NCI-H1930 (cell line): ENCODE data around the gene STAC.
"Not testable (repeated sequence)": the region's sequence is repeated elsewhere in the genome, so short reads cannot be mapped to it uniquely, and the experiment has no call there.

Experiments
- DNase-seq, 2 experiments: peaks; one replicate each; lab custom pipeline; 2025; lab: John Stamatoyannopoulos, UW

The STAC gene

DNA sequence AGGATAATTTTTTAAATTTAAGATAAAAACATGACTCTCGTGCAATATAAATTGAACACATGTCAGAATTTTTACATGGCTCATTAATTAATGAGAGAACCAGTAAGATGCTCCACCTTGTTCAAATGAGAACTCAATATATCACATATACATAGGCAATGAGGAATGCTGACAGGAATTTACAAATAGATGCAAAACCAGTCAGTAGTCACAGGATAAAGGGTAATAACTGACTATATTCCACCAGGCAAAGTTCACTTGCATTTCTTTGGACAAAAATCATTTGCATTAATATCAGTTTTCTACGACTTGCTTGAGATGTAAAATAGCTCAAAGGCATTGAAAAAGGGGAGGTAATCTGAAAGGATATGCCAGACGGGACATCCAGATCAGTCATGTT lies 139.4 kb downstream of the STAC start:
- no peak for DNase-seq

DNA sequence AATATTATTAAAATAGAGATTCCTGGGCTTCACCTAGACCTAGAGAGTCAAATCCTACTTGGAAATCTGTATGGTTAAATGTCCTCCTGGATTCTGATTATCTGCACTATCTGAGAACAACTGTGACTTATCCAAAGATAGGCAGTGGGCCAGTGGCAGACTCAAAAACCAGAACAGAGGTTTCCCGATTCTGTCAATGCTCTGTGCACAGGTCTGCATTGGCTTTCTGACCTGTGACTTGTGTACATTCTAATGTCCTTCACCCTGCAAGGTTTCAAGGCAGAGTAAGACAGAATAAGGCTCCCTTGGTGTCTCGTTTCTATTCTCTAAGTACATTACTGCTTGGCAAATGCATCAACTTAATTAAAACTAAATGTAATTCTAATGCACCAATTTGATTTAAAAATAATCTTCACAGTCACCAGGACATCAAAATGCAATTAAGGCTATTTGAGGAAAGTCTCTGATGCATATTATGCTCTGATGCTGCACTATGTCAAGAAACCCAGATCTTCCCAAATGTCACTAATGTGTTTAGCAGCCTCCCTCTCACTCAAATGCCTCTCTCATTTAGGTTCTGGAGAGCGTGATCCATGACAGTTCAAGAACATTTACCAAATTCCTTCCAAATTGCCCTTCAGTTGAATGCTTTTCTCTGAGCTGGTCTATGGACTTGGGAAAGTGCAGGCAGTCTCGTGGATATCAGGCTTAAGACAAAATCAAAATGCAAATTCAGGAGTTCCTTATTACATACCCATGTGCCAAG lies 140.1 kb downstream of the STAC start:
- DNase-seq = no peak

DNA sequence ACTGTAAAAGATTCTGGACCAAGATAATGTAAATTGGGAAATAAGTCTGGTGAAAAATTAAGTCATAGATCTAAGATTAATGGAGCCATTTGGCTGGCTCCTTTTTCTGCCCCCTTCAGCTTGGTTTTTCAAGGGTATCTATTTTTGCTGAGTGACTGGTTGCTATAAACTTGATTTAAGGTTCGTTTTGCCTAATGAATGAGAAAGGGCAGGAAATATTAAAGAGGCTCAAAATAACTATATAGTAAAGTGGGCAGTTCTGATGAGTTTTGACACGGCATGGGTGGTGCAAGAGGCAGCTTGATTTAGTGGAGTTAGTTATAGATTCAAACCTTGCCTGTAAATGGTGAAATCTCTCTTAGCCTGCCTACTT lies 140.7 kb downstream of the STAC start:
- DNase-seq = no peak

DNA sequence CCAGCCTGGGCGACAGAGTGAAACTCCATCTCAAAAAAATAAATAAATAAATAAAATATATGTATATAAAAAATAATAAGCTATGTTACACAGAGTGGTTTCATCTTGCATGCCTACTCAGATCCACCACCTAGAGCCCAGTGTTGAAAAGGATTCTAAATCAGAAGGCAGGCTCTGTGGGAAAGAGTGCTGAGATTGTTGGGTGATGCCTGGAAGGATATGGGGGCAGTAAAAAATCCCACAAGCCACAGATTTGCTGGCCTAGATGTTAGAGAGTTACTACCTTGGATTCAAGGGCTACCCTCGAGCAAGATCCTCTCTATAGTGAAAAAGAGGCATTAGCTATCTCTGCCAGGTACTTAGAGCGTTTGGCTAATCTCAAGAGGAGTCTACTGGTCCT lies 144.3 kb downstream of the STAC start:
- DNase-seq = no peak

DNA sequence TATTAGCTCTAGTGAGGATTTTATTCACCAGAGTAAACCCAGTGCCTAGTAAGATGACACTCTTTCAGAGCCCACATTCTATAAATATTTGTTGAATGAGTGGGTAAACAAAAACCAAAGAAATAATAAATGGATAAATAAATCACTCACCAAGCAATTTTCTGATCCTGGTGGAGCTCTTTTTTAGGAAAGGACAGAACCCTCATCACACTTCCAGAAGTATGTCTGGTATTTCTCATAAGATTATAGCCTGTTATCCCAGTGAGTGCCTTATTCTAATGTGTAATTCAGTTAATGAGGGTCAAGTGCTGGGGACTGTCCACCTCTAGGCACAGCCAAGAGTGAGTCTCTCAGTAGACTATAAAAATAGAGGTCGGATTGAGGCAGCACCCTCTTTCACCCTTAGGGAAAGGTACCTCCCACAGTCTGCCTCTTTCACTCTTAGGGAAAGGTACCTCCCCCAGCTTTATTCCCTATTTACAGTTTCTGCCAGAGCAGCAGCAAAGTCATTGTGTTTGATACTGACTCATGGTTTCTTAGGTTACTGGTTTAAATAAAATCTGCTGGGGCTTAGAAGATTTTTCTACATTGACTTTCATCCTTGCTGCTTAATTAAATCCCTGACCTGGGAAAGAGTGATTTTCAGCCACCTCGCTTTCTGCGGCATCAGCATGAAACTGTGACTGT lies 145.0 kb downstream of the STAC start:
- DNase-seq = no peak

DNA sequence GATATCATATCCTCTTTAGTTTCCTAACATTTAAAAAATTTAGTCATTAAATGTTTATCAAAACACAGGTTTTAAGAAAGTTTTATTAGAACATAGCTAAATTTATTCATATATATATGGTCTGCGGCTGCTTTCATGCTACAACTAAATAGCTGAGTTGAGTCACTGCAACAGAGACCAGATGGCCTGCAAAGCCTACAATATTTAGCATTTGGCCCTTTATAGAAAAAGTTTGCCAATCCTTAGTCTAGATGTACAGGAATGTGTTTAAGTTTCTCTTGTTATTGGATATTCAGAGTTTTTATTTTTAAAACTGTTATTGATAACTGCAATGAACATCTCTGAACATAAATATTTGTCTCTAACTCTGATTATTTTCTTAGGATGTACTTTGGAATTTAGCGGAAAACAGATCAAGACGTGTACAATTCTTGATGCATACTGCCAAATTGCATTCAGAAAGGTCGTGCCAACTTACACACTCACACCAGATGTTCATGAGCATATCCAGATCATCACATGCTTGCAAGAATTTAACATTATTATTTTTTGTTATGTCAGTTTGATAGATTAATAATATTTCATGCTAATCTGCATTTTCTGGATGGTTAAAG lies 157.9 kb downstream of the STAC start:
- DNase-seq = no peak

DNA sequence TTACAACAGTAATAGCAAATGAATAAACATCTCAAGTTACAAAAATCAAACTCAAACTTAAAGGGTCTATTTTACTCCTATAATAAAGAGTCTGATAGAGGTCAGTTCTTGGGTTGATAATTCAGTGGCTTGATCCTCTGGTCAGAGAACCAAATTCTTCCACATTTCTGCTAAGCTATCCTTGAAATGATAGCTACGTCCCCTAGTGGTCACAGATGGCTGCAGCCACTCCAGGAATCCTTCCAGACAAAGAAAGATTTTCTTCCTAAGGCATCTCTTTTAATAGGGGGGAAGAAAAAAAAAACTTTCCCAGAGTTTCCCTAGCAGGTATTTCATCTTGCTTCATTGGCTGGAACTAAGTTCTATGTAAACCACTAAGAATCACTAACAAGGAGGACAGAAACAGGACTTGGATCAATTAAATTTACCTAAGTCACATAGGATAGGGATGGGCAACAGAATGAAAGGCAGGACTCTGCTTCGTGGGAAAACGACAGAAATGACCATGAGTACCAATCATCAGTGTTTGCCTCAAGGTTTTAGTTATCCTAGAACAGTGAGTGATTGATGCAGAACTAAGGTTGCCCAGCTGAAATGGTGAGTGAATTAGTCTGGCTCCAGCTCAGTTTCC lies 160.7 kb downstream of the STAC start:
- no peak for DNase-seq

DNA sequence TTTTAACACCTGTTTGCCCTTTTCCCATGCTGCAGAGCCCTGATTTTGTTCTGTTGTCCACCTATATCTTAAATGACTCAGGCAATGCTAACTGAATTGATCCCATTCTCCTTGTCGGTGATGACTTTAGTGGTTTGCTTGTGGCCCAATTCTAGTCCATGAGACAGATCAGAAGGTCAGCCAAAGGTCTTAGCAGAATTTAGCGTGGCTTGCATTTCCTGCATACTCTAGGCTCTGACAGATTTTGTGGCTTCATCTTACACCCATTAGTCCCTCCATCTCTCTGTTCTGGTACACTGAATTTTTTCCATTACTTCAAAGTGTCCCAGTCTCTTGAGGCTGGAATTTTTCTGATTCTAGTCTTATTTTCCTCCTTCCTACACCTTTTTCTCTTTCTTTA lies 161.9 kb downstream of the STAC start:
- DNase-seq = no peak

DNA sequence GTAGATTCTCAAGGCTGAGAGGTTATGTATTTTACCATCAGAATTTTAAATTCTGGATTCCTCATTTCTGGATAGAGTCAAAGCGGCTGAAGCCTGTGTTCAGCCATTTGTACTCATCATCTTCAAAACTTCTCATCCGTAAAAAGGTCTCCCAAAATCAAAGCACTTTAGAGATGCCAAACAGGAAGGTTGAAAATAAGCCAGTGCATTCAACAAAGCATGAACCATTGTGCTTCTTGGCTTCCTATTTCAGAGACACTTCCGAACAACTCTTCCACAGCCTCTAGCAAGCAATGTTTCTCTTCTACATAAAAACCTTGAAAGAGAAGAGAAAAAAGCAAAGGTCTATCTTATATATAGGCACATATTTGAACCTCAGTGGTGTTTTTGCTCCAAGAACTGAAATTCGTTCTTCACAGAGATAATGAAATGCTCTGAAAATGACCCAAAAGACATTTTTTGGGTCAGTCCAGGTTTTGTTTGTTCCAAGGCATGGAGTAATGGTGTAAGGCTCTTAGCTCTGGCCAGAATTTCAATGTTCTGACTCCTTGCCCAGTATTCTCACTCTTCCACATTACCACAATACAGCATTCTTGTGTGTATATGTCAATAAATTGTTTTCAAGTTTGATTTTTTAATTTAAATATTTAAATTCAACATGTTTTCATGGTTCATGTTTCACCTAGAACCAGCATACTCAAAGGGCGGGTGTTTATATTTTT lies 163.1 kb downstream of the STAC start:
- no peak for DNase-seq

DNA sequence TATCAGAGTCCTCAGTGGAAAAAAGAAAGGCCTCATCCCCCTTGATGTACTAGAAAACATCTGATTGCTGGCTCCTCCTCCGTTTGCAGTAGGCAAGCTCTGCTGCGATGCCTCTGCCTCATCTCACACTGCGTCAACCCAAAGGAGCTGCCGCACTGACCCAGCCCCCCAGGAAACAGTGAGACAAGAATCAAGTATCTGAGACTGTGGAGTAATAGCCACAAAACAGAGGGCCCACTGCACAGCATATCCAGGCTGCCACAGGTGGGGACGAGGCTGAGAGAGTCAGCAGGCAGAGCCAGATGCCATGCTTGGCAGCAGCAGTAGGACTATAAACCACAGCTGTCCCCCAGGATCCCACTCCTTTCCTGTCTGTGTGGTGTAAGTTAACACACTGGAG lies 165.9 kb downstream of the STAC start:
- DNase-seq = no peak

DNA sequence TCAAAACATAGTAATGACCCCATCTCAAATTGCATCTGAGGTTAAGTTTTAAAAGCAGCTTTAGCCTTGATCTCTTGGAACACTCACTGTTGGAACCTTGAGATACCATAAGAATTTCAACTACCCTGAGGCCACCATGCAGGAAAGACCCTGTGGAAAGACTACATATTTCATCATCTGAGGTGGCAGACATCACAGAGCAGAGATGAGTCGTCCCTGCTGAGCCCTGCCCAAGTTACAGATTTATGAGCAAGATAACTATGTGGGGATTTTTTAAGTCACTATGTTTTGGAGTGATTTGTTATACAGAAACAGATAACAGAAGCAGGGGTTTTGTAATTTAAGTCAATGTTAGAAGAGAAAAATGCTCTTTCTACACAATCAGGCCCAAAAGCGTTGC lies 168.4 kb downstream of the STAC start:
- no peak for DNase-seq

DNA sequence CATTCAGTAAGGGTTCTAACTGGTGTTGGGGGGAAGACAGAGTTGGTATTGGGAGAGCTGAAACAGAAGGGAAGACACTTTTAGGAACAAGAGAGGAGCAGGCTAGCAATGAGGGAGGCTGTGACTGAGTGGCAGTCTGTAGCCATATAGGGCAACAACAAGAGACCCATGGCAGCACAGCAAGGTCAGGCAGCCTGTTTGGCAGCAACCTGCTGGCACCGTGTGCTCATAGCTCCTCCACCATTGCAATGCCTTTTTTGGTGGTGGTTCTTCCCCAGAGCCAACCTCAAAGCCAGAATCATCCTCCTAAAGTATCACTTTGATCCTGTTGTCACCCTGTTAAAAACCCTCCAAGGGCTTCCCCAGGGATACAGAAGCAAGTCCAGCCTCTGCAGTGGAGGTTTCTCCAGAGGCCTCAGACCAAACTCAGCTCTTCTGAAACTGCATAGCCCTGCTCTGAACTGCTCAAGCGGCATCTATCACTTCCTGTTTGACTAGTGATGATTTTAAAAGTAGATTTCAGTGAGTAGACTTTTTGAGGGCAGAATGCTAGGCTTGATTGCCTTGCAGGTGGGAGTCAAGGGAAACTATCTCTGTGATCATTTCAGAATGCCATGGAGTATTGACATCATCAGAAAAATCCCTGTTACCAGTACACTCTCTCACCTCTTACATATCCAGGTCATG lies 176.9 kb downstream of the STAC start:
- no peak for DNase-seq

DNA sequence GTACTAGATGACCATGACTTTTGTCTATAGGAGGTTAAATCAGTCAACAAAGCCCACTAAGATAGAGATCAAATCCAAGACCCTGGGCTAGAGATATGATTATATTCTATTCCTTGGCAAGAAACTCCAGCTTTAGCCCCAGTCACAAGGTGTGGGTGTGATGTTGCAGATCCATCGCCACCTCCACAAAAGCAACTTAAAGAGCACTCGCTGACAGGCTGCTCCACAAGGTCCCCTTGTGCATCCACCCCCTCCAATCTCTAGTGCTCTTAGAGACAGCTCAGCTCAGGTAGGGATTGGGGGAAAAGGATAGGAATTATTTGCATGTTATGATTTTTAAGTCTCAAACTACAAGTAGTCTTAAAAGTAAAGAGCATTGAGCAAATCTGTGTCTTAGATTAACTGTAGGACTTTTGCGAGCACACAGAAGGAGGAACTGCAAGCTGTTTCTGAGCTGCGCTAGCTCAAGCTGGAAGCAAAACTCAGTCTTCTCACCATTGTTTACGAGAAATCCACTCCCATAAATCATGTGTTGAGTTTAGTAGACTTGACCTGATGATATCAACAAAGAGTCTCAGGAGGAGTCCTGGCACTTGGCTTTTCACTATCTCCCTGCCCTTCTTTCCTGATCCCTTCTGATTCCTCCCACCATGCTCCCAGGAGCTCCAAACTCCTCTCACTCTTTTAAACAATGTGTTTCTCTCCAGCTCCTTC lies 177.6 kb downstream of the STAC start:
- no peak for DNase-seq

DNA sequence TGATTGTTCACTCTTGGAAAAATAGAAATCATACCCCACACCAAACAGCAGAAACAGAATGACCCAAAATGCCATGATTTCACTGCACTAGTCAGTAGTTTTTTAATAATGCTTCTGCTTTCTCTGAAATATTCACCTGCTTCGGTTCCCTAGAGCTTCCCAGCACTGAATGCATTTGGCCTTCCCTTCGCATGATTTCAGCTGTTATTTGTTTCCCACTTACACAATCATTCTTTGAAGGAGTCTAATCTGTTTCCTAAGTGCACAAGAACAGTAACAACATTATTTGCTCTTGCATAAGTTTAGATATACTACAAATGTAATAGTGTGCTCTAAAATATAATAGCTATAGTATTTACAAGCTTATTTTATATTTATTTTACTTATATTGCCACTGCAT lies 178.7 kb downstream of the STAC start:
- no peak for DNase-seq

DNA sequence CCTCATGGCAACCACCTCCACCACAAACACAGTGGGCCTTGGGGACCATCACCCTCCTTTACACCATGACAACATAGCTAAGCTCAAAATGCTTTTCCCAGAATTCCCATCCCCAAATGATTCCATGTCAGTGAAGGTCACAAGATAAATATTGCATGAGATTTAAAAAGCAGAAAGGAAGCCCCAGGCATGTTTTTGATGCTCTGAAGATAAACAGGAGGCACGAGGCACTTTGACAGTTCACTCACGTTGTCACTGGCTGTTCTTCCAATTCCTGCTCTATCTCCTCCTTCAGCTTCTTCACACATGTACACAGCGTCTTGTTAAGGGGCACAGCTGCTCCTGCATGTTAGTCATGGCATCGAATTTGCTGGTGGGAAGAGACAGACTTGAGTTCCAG lies 180.4 kb downstream of the STAC start:
- DNase-seq = no peak

DNA sequence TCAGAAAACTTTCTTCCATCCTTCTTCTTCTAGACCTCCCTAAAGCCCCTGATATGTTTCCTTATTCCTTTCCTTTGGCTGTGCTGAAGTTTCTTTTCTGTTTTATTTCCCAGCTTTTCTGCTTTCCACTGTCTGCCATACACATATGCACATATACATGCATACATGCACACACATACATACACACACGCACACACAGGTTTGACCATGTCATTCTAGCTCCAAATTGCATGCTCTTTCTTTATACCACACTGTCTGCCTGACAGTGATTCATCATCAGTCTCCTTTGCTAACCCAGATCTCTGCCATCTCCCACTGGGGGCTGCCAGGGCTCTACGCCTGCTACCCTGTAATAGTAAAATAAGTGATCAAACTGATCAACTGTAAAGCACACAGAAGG lies 181.3 kb downstream of the STAC start:
- no peak for DNase-seq

DNA sequence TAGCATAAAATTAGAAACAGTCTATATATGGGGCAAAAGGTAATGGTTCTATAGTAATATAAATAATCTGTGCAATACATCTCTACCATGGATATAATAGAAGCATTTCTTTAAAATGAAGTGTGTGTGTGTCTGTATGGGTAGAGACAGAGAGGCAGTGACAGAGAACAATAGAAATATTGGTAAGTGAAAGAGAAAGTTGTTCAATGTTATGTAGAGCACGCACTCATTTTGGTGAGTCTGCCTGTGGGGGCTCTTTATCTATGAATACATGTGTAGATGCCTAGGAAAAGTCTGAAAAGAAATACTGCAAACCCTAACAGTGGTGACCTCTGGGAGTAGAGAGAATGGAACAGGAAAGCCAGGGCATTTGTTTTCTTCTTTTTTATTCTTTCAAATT lies 182.6 kb downstream of the STAC start:
- DNase-seq = no peak

DNA sequence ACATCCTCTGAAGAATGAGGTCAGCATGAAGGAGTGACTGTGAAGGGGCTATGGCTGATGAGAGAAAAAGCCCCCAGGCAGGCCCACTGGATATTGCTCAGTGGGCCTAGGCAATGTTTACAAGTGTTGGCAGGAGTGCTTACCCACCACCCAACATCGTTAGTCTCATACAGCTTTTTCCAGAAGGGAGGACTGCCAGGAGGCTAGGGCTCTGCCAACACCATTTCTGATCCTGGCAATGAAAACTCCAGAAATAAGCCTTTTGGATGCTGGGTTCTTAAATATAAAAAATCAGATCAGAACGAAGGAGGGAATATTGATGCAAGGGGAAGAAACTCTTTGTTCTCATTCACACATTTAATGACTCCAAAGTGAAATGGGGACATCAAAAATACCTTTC lies 194.9 kb downstream of the STAC start:
- DNase-seq = no peak

DNA sequence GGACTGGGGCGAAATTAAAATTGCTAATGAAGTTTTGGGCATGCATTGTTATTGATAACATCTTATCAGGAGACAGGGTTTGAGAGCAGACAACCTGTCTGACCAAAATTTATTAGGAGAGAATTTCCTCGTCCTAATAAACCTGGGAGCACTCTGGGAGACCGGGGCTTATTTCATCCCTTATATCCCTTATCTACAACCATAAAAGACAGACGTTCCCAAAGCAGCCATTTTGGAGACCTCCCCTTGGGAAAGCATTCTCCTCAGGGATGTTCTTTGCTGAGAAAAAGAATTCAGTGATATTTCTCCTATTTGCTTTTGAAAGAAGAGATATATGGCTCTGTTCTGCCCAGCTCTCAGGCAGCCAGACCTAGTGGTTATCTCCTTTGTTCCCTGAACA lies 198.1 kb downstream of the STAC start:
- DNase-seq = not testable (repeated sequence)

DNA sequence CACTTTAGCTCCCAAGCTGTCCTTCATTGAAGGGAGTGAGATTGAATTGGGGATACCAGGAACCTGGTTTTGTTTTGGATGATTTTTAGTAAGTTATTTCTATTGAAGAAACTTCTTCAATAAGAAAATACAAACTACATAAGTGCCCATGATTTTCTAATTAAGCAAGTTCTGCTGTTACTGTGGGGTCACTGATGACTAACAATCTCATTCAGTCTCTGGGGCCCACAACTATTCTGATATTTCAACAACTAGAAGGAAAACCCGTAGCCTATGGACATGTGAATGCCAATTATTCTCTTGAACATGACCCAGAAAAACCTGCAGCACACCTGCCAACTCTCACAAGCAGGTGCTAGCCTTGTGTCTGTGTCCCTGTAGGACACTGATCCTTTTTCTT lies 199.4 kb downstream of the STAC start:
- DNase-seq = no peak

DNA sequence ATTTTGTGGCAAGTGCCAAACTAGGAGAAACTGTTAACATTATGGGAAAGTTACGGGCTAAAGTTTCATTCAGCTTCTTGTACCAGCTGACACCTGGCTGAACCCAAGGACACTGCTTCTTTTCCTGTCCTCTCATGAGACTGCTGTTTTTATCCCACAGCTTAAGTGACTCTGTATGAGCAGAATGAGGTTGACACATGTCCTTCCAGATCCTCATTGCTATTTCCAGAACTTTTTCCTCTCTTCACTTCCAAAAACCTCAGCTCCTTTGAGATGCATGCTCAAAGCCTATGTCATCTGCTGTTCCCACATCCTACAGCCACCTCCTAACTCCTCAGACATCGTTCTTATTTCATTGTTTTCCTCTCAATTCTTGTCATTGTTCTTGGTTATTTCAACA lies 200.4 kb downstream of the STAC start:
- no peak for DNase-seq
